GM12878 (cell line): Measurements from ENCODE around the gene ZNF93. TPM values are rescaled to one million over a fixed set of nuclear protein-coding genes. Genes with fewer than 3 reads are reported as not detected.
"Not testable (repeated sequence)": the region's sequence is repeated elsewhere in the genome, so short reads cannot be mapped to it uniquely, and the experiment has no call there.

ENCODE experiments used
- ATAC-seq: fragments of 200-7000 bp; cut with Tn5 transposase; 3 replicates; pipeline ENCODE4 v1.9.1; 2020; ENCODE audit warnings: mild to moderate bottlenecking, moderate library complexity
- BruUV-seq: library from RNA; stranded (reverse); fragments of 400-500 nt; replicated peaks from 2 replicates; lab custom pipeline; 2021; lab: Mats Ljungman, UMichigan
- CTCF ChIA-PET: fragments of 300-600 bp; sonication (Branson Sonifier 250); formaldehyde crosslinking; extraction: SDS; loops from one replicate; lab custom pipeline; 2021; ENCODE audit warnings: inconsistent platforms; lab: Yijun Ruan, JAX
- POLR2A ChIA-PET: fragments of 350-600 bp; formaldehyde crosslinking; extraction: SDS; loops from one replicate; lab custom pipeline; 2021; ENCODE audit warnings: inconsistent platforms; lab: Charles Lee
- RAD21 ChIA-PET: fragments of 300-600 bp; sonication (Branson Sonifier 250); formaldehyde crosslinking; loops from one replicate; lab custom pipeline; 2023; ENCODE audit warnings: antibody characterized with exemption; ENCODE audit not compliant: unreplicated experiment; lab: Charles Lee
- SMC1A ChIA-PET: fragments of 300-600 bp; sonication (Branson Sonifier 250); formaldehyde crosslinking; loops from one replicate; lab custom pipeline; 2023; ENCODE audit not compliant: unreplicated experiment, uncharacterized antibody; lab: Charles Lee
- DNase-seq: peaks from one replicate; pipeline ENCODE4 v3.0.0-alpha.2; 2011; ENCODE audit warnings: low read depth, low spot score
- FAIRE-seq: peaks from 3 replicates; lab custom pipeline; 2011; peaks lifted over from hg19 to GRCh38; lab: Jason Lieb, UNC
- H2AFZ ChIP-seq: 2 replicates; pipeline ENCODE4 v1.6.0; 2011; ENCODE audit warnings: low read depth, low read length, control low read depth; ENCODE audit not compliant: control insufficient read depth
- H3K27ac ChIP-seq: 2 replicates; pipeline ENCODE4 v1.5.1; 2011; ENCODE audit warnings: control low read depth; ENCODE audit not compliant: control insufficient read depth, insufficient read depth
- H3K27me3 ChIP-seq, 2 experiments: replicated peaks in 1 of 2; 2 replicates each; pipeline versions ENCODE4 v1.6.0 to v1.6.1; 2011; ENCODE audit warnings: low read length in 1 of 2; ENCODE audit not compliant: control insufficient read depth in 2 of 2, insufficient read depth in 2 of 2
- H3K36me3 ChIP-seq, 2 experiments: 2 replicates each; pipeline ENCODE4 v1.5.1; 2011; ENCODE audit warnings: low read length in 1 of 2; ENCODE audit not compliant: control insufficient read depth in 2 of 2, insufficient read depth in 2 of 2
- H3K4me1 ChIP-seq: 2 replicates; pipeline ENCODE4 v1.6.1; 2011; ENCODE audit warnings: mild to moderate bottlenecking, low read length, moderate library complexity, mixed read lengths; ENCODE audit not compliant: control insufficient read depth, insufficient read depth
- H3K4me2 ChIP-seq: 2 replicates; pipeline ENCODE4 v1.6.0; 2011; ENCODE audit warnings: control low read depth; ENCODE audit not compliant: control insufficient read depth, insufficient read depth
- H3K4me3 ChIP-seq: fragments of 200-600 bp; sonication (generic); 2 replicates; pipeline ENCODE4 v1.5.1; 2016
- H3K79me2 ChIP-seq: 2 replicates; pipeline ENCODE4 v1.6.0; 2011; ENCODE audit warnings: low read length; ENCODE audit not compliant: control insufficient read depth, insufficient read depth
- H3K9ac ChIP-seq: 2 replicates; pipeline ENCODE4 v1.8.0; 2011; ENCODE audit warnings: low read length, control low read depth, mixed read lengths; ENCODE audit not compliant: control insufficient read depth, insufficient read depth
- H3K9me3 ChIP-seq: replicated peaks from 3 replicates; pipeline ENCODE4 v1.5.1; 2011; ENCODE audit warnings: mild to moderate bottlenecking, low read length; ENCODE audit not compliant: control insufficient read depth, insufficient read depth
- H4K20me1 ChIP-seq: 2 replicates; pipeline ENCODE4 v1.6.0; 2011; ENCODE audit not compliant: control insufficient read depth, insufficient read depth
- JUNB ChIP-seq: IDR thresholded peaks from 2 replicates; pipeline ENCODE4 v1.6.1; 2016; ENCODE audit warnings: antibody characterized with exemption, mild to moderate bottlenecking
- LARP7 ChIP-seq: fragments of 450-650 bp; IDR thresholded peaks from 2 replicates; pipeline ENCODE4 v1.6.1; 2017; ENCODE audit warnings: mild to moderate bottlenecking
- PKNOX1 ChIP-seq: fragments of 450-650 bp; IDR thresholded peaks from 2 replicates; pipeline ENCODE4 v1.6.1; 2016; ENCODE audit warnings: mild to moderate bottlenecking
- SREBF1 ChIP-seq: IDR thresholded peaks from 2 replicates; pipeline ENCODE4 v1.6.1; 2012; ENCODE audit warnings: mild to moderate bottlenecking, low read length
- WGBS: methylation state at CpG from one replicate; pipeline ENCODE4 v1.1.6; 2016; ENCODE audit warnings: low lambda C conversion rate; ENCODE audit not compliant: insufficient replicate concordance, insufficient coverage; ENCODE audit errors: missing lambda C conversion rate; 5-methylcytosine and 5-hydroxymethylcytosine counted together
- in situ Hi-C: fragments of 300-500 bp; cut with MboI; formaldehyde crosslinking; loops from 9 replicates; pipeline ENCODE4 v1.14.3; 2018; ENCODE audit warnings: mixed read lengths
- intact Hi-C: fragments of 100-400 bp; cut with micrococcal nuclease; formaldehyde crosslinking; loops from one replicate; pipeline ENCODE4 v1.14.2; 2022; ENCODE audit not compliant: unreplicated experiment
- polyA plus RNA-seq, 11 experiments: library from polyadenylated mRNA; depleted of rRNA in 4 of 11; unstranded in 6 of 11; stranded (reverse) in 5 of 11; fragments of >200 nt; fragmentation: Nextera tagmentation in 4 of 11; fragmentation: Illumina TruSeq in 1 of 11; extraction: Ambion mirVana in 4 of 11; extraction: Trizol in 1 of 11; gene quantifications; 1 replicate in 1 of 11; 2 replicates in 10 of 11; pipeline versions ENCODE4 v1.2.1 to v1.2.3, GENCODE V29; 2011 to 2016; ENCODE audit warnings: inconsistent platforms in 2 of 11, missing spikeins in 2 of 11, low read depth in 1 of 11
- total RNA-seq, 4 experiments: library from RNA; depleted of rRNA in 3 of 4; stranded (reverse); fragments of >200 nt in 3 of 4; fragmentation: Illumina TruSeq in 1 of 4; extraction: Trizol in 1 of 4; gene quantifications; 2 replicates each; pipeline versions ENCODE4 v1.2.1 to v1.2.3, GENCODE V29; 2013 to 2021

ZNF93 gene
- total and polyA plus RNA-seq, 10 of the 15 experiments (the other 5 are each of a cell fraction or from before 2014, with no cell fraction given) = 0.70 to 7.9 (median 1.9) TPM

GRCh38 chr19:19956434-19957075, 55.8 kb downstream of the ZNF93 start:
- FAIRE-seq (no peak), ATAC-seq (no peak), DNase-seq (no peak)
- ChIA-PET POLR2A (no interaction called here), RAD21 (interaction anchor here (0.7 kb wide), 1 partner anchor 287 kb away, joined by 3 read pairs; no protein-coding TSS in a partner anchor), CTCF (no interaction called here), SMC1A (no interaction called here)
- Histone ChIP-seq H3K9ac (no peak overlapping the region), H2AFZ (no peak overlapping the region), H3K27me3 (no peaks in the 10 kb centered on the region), H4K20me1 (no peaks in the 10 kb centered on the region), H3K4me1 (no peaks in the 10 kb centered on the region), H3K27ac (no peak overlapping the region), H3K79me2 (no peaks in the 10 kb centered on the region), H3K9me3 (no peaks in the 10 kb centered on the region; the same call in 1 of the 3 replicates), H3K36me3 (no peaks in the 10 kb centered on the region), H3K4me3 (no peak overlapping the region), H3K4me2 (no peak overlapping the region)
- peak; percentile 31; the same call in 1 of the 2 replicates for TF ChIP-seq PKNOX1
- TF ChIP-seq JUNB = no peak
- no peak for TF ChIP-seq SREBF1
- TF ChIP-seq LARP7 = no peak
- 54% methylated on average over 14 of the region's 15 CpGs for WGBS
- in situ Hi-C loops = loop anchor here (5.0 kb wide), 1 partner anchor 429 kb away; the partner anchor contains the start of gene YJEFN3
- intact Hi-C loops = no loop called here
- no TSS peak for BruUV-seq

- intact Hi-C loops, H3K9me3 ChIP-seq, DNase-seq, RAD21 ChIA-PET, ATAC-seq, H4K20me1 ChIP-seq, H2AFZ ChIP-seq, POLR2A ChIA-PET, H3K9ac ChIP-seq, H3K4me2 ChIP-seq, BruUV-seq, H3K27me3 ChIP-seq, H3K36me3 ChIP-seq, H3K27ac ChIP-seq, H3K79me2 ChIP-seq, H3K4me3 ChIP-seq, FAIRE-seq, H3K4me1 ChIP-seq: not testable (repeated sequence)
- in situ Hi-C loops = loop anchor here (5.0 kb wide), 1 partner anchor 430 kb away; the partner anchor contains the start of gene YJEFN3
- ChIA-PET SMC1A (interaction anchor here (1.4 kb wide), 1 partner anchor 425 kb away, joined by 5 read pairs; no protein-coding TSS in a partner anchor), CTCF (interaction anchor here (2.0 kb wide), 1 partner anchor 426 kb away, joined by 15 read pairs; no protein-coding TSS in a partner anchor)
- 79% methylated on average over 8 of the region's 8 CpGs for WGBS
Measured at GRCh38 chr19:19957766-19958165, 57.0 kb downstream of the ZNF93 start.
